Measurements from ENCODE around the gene BHLHE41. TPM values are rescaled to one million over a fixed set of nuclear protein-coding genes. Genes with fewer than 3 reads are reported as not detected.

BHLHE41 gene
- total and polyA plus RNA-seq, 2 of the 8 experiments (the other 6 are each of a cell fraction or from before 2014, with no cell fraction given) = 1.1 to 3.4 TPM

DNA sequence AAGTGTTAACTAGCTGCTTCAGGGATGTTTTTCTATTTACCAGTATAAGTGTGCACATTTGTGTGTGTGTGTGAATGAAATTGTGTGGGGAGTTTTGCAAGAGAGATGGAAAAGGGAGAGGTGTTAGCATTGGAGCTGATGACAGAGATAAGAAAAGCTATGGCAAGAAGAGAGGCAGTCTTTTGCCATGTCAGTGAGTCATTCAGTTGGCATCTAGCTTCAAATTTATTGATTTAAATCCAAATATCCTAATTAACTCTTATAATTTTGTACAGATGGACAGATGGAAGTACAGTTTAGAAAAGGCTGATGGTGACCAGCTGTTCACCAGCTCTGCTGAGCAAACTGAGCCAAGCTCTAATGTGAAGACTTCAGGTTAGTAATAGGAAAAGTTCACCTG lies 3.3 kb upstream of the BHLHE41 start:
- Histone ChIP-seq H4K20me1 (replicated peaks in 1 of 2; ENCODE audit: control insufficient read depth in 1 of 2, insufficient read depth in 2 of 2, low read length in 2 of 2) (no peaks in the 10 kb centered on the region), H3K4me3 (ENCODE audit: extremely low read depth in 1 of 4, insufficient read depth in 2 of 4, low read depth in 3 of 4, low read length in 4 of 4) (no peak overlapping the region), H3K18ac (ENCODE audit: extremely low read depth, low read length) (no peak overlapping the region), H3K9me3 (ENCODE audit: insufficient read depth in 2 of 2, low read depth in 1 of 2, low read length in 1 of 2) (no peaks in the 10 kb centered on the region), H4K91ac (replicated peaks; ENCODE audit: insufficient read length, low read length) (no peak overlapping the region), H3K9ac (replicated peaks in 1 of 4; ENCODE audit: extremely low read depth in 1 of 4, low read depth in 3 of 4, low read length in 3 of 4) (no peak overlapping the region), H3K56ac (replicated peaks; ENCODE audit: insufficient read length, low read depth, low read length) (no peak overlapping the region), H3K36me3 (ENCODE audit: control insufficient read depth in 2 of 4, insufficient read depth in 4 of 4, low read length in 3 of 4) (no peaks in the 10 kb centered on the region), H2BK5ac (ENCODE audit: low read depth, low read length) (no peak overlapping the region), H3K27me3 (replicated peaks in 1 of 4; ENCODE audit: control insufficient read depth in 3 of 4, extremely low read depth in 1 of 4, insufficient read depth in 3 of 4, low read length in 3 of 4) (peaks cover 31 to 63% (median 50%) of the 10 kb centered on the region in 4 experiments), H3K27ac (ENCODE audit: low read depth, low read length) (no peak overlapping the region), H2BK20ac (ENCODE audit: low read length) (no peak overlapping the region), H4K5ac (ENCODE audit: insufficient read length, low read depth, low read length) (no peak overlapping the region), H3K23me2 (ENCODE audit: low read depth, low read length) (peaks cover 16% of the 10 kb centered on the region; the same call in 1 of the 2 replicates), H3K79me2 (ENCODE audit: control insufficient read depth in 1 of 2, insufficient read depth in 2 of 2, low read length in 2 of 2) (no peaks in the 10 kb centered on the region), H3K4ac (replicated peaks; ENCODE audit: insufficient read length, low read depth, low read length) (no peak overlapping the region), H2BK120ac (replicated peaks; ENCODE audit: low read depth, low read length) (no peak overlapping the region), H2AK5ac (ENCODE audit: low read depth, low read length) (no peak overlapping the region), H3K23ac (ENCODE audit: insufficient read length) (no peak overlapping the region), H3K79me1 (ENCODE audit: low read depth, low read length) (no peaks in the 10 kb centered on the region), H3K4me2 (ENCODE audit: insufficient read depth in 1 of 2, low read depth in 2 of 2, low read length in 2 of 2) (no peak overlapping the region), H4K8ac (ENCODE audit: extremely low read depth, insufficient read depth, low read length) (no peak overlapping the region), H3K14ac (ENCODE audit: insufficient read length) (no peak overlapping the region), H3K4me1 (replicated peaks in 1 of 4; ENCODE audit: control insufficient read depth in 3 of 4, insufficient read depth in 4 of 4, low read length in 3 of 4) (peaks cover 0 to 7% (median 5%) of the 10 kb centered on the region in 4 experiments; a peak in 6 of 7 replicates), H2BK15ac (ENCODE audit: low read length) (no peak overlapping the region), H2BK12ac (ENCODE audit: low read depth, low read length) (no peak overlapping the region), H2AFZ (ENCODE audit: low read length) (no peak overlapping the region)
- no peak for DNase-seq (ENCODE audit: low read depth in 1 of 2, low spot score in 2 of 2)
- TF ChIP-seq GABPA (IDR thresholded peaks at IDR 0.05; ENCODE audit: borderline replicate concordance, insufficient read depth, low read length) (no peak), EP300 (IDR thresholded peaks at IDR 0.05; ENCODE audit: borderline replicate concordance in 1 of 2, low read depth in 2 of 2, low read length in 2 of 2) (no peak), KDM5A (IDR thresholded peaks at IDR 0.05; ENCODE audit: low read length) (no peak), RBBP5 (IDR thresholded peaks at IDR 0.05; ENCODE audit: borderline replicate concordance, low read depth, low read length) (no peak), MAFK (IDR thresholded peaks at IDR 0.05; ENCODE audit: low read depth, low read length) (no peak), PHF8 (conservative IDR thresholded peaks at IDR 0.05; ENCODE audit: low read depth, low read length) (no peak), SP4 (IDR thresholded peaks at IDR 0.05; ENCODE audit: low read length) (no peak), SIRT6 (IDR thresholded peaks at IDR 0.05; ENCODE audit: low read length) (no peak), SAP30 (IDR thresholded peaks at IDR 0.05; ENCODE audit: insufficient read depth, insufficient replicate concordance, low read length) (no peak), CEBPB (IDR thresholded peaks at IDR 0.05; ENCODE audit: low read depth, low read length) (no peak), RAD21 (IDR thresholded peaks at IDR 0.05 in 1 of 2, conservative IDR thresholded peaks at IDR 0.05 in 1 of 2; ENCODE audit: low read depth in 2 of 2, low read length in 2 of 2) (no peak), RFX5 (IDR thresholded peaks at IDR 0.05; ENCODE audit: borderline replicate concordance, low read depth, low read length) (no peak), ATF3 (IDR thresholded peaks at IDR 0.05; ENCODE audit: insufficient read depth, low read depth, low read length) (no peak)
- no peak for FAIRE-seq
- ChIA-PET CTCF (ENCODE audit: partially characterized antibody) (interaction anchor here (0.8 to 2.0 kb wide), 4 partner anchors 10 to 524 kb away, joined by 3 to 11 read pairs (median 3); no protein-coding TSS in a partner anchor), POLR2A (ENCODE audit: partially characterized antibody) (interaction anchor here (1.5 kb wide), 1 partner anchor 12 kb away, joined by 4 read pairs; no protein-coding TSS in a partner anchor)

Measured in H1 (cell line).